ENCODE data around the gene SPAG16.

GRCh38 chr2:214377286-214377624, 1093.0 kb downstream of the SPAG16 start:
- TF ChIP-seq CTCF (IDR thresholded peaks at IDR 0.05) (no peak), EZH2 (IDR thresholded peaks at IDR 0.05; ENCODE audit: borderline replicate concordance, insufficient read depth, low read depth, low read length, poor library complexity, severe bottlenecking) (no peak)

Measured in B cell (primary cell).